NCI-H2196 treated with DMSO at 0.1 percent for 48 hours (cell line): Measurements from ENCODE around the gene PTPRN2.

Experiments
- DNase-seq: peaks from one replicate; lab custom pipeline; 2025; ENCODE audit not compliant: unreplicated experiment; lab: John Stamatoyannopoulos, UW

PTPRN2 gene

GRCh38 chr7:158579662-158580646, 7.7 kb downstream of the PTPRN2 start:
- DNase-seq = no peak

DNA sequence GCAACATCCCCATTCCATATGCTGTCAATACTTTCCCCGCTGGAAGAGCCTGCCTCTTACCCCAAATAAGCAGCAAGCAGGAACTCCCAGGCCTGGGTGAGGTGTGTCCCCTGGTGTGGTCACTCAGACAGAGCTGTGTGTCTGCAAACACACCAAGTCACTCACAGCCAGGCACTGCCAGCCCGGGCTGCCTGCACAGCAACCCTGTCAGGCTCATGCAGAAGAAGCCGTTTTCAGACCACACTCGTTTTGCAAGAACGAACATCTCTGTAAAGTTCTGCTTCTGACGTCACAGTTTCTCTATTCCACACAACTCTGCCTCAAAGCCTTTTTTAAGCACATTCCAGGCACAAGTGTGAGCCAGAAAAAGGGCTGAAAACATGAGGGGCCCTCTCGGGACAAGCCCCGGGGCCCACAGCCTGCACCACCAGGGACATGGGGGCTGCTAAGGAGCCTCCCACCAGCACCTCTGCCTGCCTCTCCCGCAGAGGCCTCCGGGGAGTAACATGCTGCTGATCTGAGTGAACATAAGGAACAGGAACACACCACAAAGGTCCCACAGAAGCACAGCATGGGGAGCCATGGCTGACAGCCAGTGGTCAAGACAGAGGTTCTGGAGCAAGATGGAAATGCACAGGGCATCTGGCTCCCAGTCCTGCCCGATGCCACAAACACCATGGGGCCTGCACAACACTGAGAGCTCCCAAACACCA, 11.4 kb downstream of the PTPRN2 start:
- no peak for DNase-seq

DNA sequence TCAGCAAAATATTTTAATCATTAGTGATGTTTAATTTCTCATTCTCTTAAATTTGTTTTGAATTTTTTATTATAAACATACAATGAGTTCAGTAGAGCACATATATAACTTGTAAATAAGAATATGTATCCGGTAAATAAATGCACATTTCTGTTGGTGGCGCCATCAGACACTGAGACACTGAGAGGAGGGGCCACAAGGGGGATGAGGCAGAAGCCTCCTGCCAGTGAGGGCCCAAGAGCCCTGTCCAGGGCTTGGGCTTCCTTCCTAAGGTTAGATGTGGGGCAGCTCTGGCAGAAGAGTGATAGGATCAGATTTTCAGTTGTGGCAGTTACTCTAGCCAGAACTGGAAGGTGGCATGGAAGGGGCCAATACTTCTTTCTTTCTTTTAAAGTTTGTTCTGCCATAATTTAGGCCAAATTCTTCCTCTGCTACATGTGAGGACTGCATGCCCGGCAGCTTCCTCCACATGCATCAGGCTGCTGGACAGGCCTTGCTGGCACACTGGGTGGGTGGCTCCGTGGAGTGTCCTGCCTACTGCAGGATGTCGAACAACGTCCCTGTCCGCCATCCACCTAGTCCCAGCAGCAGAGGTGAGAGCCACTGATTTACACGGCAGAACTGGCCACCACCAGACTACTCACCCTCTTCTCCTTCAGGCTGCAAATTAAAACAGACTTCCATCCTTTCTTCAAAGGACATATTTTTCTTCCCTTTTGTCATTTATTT, 13.2 kb downstream of the PTPRN2 start:
- DNase-seq = no peak

DNA sequence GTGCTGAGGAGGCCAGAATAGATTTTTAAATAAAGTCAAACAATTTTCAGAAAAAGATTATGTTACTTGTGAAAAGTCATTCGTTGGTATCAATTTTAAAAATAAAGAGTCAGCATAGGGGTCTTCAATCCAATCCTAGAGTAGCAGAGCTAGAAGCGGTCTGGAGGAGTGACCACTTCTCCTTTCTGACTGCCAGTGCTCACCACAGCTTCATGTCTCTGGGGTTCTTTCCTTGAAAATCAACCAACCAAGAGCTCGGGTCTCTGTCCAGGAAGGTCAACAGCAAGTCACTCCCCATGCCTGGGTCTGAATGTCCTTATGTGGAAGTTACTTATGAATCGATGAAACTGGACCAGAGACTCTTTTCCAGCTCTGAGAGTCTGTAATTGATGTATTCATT, 14.3 kb downstream of the PTPRN2 start:
- no peak for DNase-seq

DNA sequence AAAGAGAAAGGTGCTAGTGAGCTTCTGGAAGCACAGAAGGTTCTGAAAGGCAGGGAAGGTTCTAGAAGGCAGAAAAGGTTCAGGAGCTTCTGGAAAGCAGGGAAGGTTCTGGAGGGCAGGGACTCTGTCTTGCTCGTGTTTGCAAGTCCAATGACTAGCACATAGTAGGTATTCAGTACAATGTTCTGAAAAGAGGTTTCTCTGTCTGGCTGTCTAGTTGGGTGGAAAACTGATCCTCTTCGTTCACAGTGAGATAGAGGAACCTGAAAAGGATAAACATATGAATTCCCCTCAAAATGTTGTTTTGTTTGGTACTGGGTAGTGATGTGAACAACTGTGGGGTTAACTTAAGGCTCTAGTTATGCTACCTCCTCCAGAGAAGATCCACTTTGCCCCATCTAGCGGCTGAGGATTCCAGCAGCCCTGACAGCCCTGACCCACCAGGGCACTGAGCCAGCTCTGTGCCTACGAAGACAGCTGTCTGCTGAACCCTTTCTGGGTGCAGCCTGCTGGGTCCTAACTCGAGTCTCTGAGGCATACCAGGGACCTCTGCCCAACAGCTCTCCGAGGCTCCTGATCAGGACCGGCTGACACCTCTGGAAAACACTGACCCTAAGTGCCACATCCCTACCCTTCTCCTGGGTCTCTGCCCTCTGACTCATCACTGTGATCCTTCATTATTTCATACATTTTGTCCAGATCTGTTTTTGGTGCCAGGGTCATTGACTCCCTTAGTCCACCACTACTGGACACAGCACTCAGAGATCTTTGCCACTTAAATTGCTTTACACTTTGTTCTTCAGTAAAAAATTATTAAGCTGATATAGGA, 15.4 kb downstream of the PTPRN2 start:
- no peak for DNase-seq

DNA sequence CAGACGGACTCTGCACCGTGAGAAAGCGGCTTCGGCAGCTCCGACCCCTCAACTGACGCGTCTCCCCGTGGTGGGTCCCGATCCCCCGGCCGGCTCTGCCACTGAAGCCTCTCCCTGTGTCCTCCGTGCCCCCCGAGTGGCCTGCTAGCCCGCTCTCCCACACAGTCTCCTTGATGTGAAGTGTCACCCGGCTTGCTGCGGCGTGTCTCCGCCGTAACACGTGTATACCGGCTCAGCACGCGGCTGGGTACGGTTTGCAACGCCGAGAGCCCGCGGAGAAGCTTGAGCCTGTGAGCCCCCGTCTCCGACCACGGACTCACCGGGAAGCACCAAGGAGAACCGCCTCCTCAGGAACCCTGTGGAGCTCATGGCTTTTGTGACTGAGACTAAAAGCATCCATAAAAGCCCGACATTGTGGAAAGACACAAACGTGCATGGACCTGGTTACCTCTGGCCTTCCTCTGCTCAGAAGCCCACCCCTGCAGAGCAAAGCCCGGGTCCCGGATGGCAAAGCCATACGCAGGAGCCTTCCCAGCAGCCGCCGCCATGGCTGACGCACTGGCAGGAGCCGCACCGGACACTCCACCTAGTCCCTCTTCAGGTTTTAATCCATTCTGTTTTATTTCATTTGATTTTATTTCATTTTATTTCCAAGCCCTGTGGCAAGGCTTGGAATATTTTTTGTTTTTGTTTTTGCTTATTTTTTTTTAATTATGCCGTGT, 17.0 kb downstream of the PTPRN2 start:
- DNase-seq = no peak

GRCh38 chr7:158569858-158570323, 17.7 kb downstream of the PTPRN2 start:
- DNase-seq = no peak

DNA sequence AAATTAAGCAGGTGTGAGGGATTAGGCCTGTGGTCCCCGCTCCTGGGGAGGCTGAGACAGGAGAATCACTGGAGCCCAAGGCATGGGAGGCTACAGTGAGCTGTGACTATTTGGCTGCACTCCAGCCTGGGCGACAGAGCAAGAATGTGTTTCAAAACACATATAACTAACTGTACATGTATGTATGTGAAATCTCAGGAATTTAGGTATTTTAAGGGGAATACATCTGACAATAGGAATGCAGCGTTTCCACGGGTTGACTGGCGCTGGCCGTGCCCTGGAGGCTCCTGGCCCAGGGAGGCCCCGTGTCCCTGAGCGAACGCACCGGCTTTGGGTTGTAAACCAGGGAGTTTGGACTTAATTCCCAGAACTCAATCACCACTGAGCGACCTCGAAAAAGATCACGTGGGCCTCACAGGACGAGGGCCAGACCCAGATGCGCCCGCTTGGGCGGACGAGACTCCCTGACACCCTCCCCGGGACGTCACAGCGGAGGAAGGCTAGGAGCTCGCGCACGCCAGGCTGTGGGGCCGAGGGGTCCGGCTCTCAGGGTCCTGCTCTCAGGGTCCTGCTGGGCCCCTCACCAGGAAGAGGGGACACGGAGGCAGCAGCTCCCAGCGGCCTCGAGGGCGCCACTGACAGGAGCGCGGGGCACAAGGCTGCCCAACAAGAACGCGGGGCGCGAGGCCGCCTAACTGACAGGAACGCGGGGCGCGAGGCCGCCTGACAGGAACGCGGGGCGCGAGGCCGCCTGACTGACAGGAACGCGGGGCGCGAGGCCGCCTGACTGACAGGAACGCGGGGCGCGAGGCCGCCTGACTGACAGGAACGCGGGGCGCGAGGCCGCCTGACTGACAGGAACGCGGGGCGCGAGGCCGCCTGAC, 18.4 kb downstream of the PTPRN2 start:
- no peak for DNase-seq

GRCh38 chr7:158567153-158567603, 20.4 kb downstream of the PTPRN2 start:
- no peak for DNase-seq

DNA sequence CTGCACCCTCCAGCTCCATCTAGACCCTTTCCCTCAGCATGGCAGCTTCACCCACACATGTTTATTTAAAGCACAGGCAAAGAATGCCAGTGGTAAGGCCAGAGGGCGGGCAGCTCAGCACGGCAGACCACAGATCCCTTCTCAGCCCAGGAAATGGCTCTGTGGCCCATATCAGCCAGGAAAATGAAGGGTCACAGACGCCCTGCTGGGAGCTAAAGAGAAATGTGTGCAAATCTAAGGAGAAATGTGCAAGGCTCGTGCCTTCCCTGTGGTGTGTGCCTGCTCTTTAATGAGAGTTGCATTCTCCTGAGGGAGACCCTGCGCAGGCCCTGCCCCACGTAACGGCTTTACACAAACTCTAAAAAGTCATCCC, 23.0 kb downstream of the PTPRN2 start:
- DNase-seq = no peak

- DNase-seq = no peak
Observed at GRCh38 chr7:158563911-158564662, 23.5 kb downstream of the PTPRN2 start.

DNA sequence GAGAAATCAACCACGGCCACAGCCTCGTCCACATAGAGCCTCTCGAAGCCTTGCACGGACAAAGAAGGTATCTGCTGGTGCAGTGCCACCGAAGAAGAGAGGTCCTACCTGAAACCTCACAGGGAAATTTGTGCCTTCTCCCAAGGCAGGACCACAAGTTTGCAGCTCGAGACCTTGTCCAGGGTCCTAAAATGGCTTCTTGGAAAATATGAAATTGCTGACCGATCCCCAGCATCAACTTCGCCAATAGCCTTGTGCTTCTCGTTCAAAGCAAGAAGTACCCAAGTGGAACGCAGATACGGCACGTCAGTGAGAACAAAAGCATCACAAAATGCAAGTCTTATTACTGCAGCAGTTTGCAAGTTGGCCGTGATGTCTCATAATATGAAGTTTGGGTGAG, 24.6 kb downstream of the PTPRN2 start:
- no peak for DNase-seq

- DNase-seq = no peak
Observed at GRCh38 chr7:158562517-158562916, 25.1 kb downstream of the PTPRN2 start.

GRCh38 chr7:158561659-158562058, 26.0 kb downstream of the PTPRN2 start:
- no peak for DNase-seq

GRCh38 chr7:158560386-158560785, 27.2 kb downstream of the PTPRN2 start:
- DNase-seq = no peak

GRCh38 chr7:158559356-158559755, 28.3 kb downstream of the PTPRN2 start:
- no peak for DNase-seq

- no peak for DNase-seq
Observed at GRCh38 chr7:158558816-158559215, 28.8 kb downstream of the PTPRN2 start.

DNA sequence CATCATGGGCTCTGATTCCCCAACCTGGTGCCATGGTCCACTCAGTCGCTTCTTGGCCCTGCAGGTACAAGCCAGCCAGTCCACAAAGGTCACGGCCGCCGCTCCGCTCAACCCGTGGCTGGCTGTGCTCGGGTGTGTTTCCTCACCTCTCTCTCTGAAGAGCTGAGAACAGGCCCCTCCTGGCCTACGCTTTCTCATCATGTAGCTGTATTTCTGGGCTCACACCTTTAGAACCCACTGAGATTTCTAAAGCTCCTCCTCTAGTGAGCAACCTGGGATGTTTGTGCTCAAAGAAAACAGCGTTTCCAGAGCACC, 30.2 kb downstream of the PTPRN2 start:
- no peak for DNase-seq
